Astrocyte of the cerebellum (primary cell): ENCODE results near the gene RAB6A.
A peak's percentile ranks its signal among the peaks of the same experiment; 100 is the strongest.
"Not testable (repeated sequence)": the region's sequence is repeated elsewhere in the genome, so short reads cannot be mapped to it uniquely, and the experiment has no call there.

Experiments used
- DNase-seq: peaks from one replicate; pipeline ENCODE4 v3.0.0-alpha.2; 2011; ENCODE audit warnings: low read depth
- H3K4me3 ChIP-seq: 2 replicates; pipeline ENCODE4 v1.5.1; 2011; ENCODE audit warnings: mild to moderate bottlenecking, low read depth, low read length, moderate library complexity
- CTCF ChIP-seq: IDR thresholded peaks from 2 replicates; pipeline ENCODE4 v1.5.1; 2012; ENCODE audit warnings: low read length, low read depth, moderate library complexity, mild to moderate bottlenecking; ENCODE audit errors: missing control alignments
- in situ Hi-C: cut with HindIII; loops from 2 replicates; pipeline ENCODE4 v1.10.0; 2017; ENCODE audit warnings: low sequenced_read_pairs

The RAB6A gene

GRCh38 chr11:73797457-73797856, 36.6 kb upstream of the RAB6A start:
- no peak for DNase-seq
- no peak for TF ChIP-seq CTCF
- in situ Hi-C loops = no loop called here
- H3K4me3 ChIP-seq = no peak overlapping the region

- TF ChIP-seq CTCF = no peak
- H3K4me3 ChIP-seq = no peak overlapping the region
- DNase-seq = no peak
- in situ Hi-C loops = no loop called here
These were observed 35.2 kb upstream of the RAB6A start for GRCh38 chr11:73795925-73796632.

GRCh38 chr11:73792584-73792983, 31.7 kb upstream of the RAB6A start:
- TF ChIP-seq CTCF = no peak
- in situ Hi-C loops = no loop called here
- H3K4me3 ChIP-seq = no peak overlapping the region
- no peak for DNase-seq

GRCh38 chr11:73789279-73789670, 28.4 kb upstream of the RAB6A start:
- in situ Hi-C loops = no loop called here
- DNase-seq = no peak
- no peak for TF ChIP-seq CTCF
- H3K4me3 ChIP-seq = no peak overlapping the region

GRCh38 chr11:73787643-73788558, 27.0 kb upstream of the RAB6A start, which contains the start of gene MRPL48:
MRPL48 (plus strand) TSS chr11:73787874; CDS start chr11:73787972, 98 bp downstream.
- in situ Hi-C loops = no loop called here
- DNase-seq = peak; percentile 87
- TF ChIP-seq CTCF = no peak
- H3K4me3 ChIP-seq = peak within 1 kb of the TSS; percentile 66

GRCh38 chr11:73787051-73787642, 26.3 kb upstream of the RAB6A start:
- peak overlapping the region; percentile 66 for H3K4me3 ChIP-seq
- DNase-seq = no peak
- no peak for TF ChIP-seq CTCF
- in situ Hi-C loops = no loop called here

- H3K4me3 ChIP-seq, in situ Hi-C loops, DNase-seq: not testable (repeated sequence)
These were observed 24.6 kb upstream of the RAB6A start for GRCh38 chr11:73785467-73785866.
